WTC11 (cell line): ENCODE data around the gene CRYBA2. TPM values are rescaled to one million over a fixed set of nuclear protein-coding genes. Genes with fewer than 3 reads are reported as not detected.

ENCODE experiments used
- ATAC-seq: fragments of 200-7000 bp; cut with Tn5 transposase; 2 replicates; pipeline ENCODE4 v1.10.0; 2021; ENCODE audit warnings: mild to moderate bottlenecking, moderate library complexity
- CTCF ChIA-PET: fragments of 300-600 bp; sonication (Branson Sonifier 250); formaldehyde crosslinking; loops from one replicate; lab custom pipeline; 2021; ENCODE audit warnings: antibody characterized with exemption; lab: Charles Lee
- POLR2A ChIA-PET: fragments of 350-600 bp; sonication (Branson Sonifier 250); formaldehyde crosslinking; loops from one replicate; lab custom pipeline; 2021; ENCODE audit warnings: antibody characterized with exemption; lab: Charles Lee
- DNase-seq: peaks from one replicate; pipeline ENCODE4 v3.0.0; 2021; ENCODE audit warnings: low spot score
- H3K27ac Mint-ChIP-seq: 2 replicates; pipeline ENCODE4 v1.8.0; 2021; ENCODE audit warnings: mixed read lengths
- H3K27me3 Mint-ChIP-seq: 2 replicates; pipeline ENCODE4 v1.8.0; 2021; ENCODE audit warnings: low read depth, mild to moderate bottlenecking, moderate library complexity, mixed read lengths
- H3K36me3 Mint-ChIP-seq: 2 replicates; pipeline ENCODE4 v1.8.0; 2021; ENCODE audit warnings: mixed read lengths
- H3K4me1 Mint-ChIP-seq: 2 replicates; pipeline ENCODE4 v1.8.0; 2022; ENCODE audit warnings: mixed read lengths
- H3K4me3 Mint-ChIP-seq: 2 replicates; pipeline ENCODE4 v1.8.0; 2021; ENCODE audit warnings: mild to moderate bottlenecking, moderate library complexity, mixed read lengths
- H3K9me3 Mint-ChIP-seq: 2 replicates; pipeline ENCODE4 v1.8.0; 2021; ENCODE audit warnings: mixed read lengths
- E2F1 ChIP-seq: sonication (generic); formaldehyde crosslinking; IDR thresholded peaks from 2 replicates; pipeline ENCODE4 v1.8.0; 2022; ENCODE audit warnings: mild to moderate bottlenecking, missing genetic modification reagents
- E2F4 ChIP-seq: sonication (generic); formaldehyde crosslinking; IDR thresholded peaks from 2 replicates; pipeline ENCODE4 v1.8.1; 2022; ENCODE audit warnings: low read depth, mild to moderate bottlenecking, moderate library complexity, missing genetic modification reagents, borderline replicate concordance
- ELF4 ChIP-seq: sonication (generic); formaldehyde crosslinking; IDR thresholded peaks from 2 replicates; pipeline ENCODE4 v1.8.1; 2022; ENCODE audit warnings: low read depth, mild to moderate bottlenecking, moderate library complexity, missing genetic modification reagents
- ETV6 ChIP-seq: sonication (generic); formaldehyde crosslinking; IDR thresholded peaks from 2 replicates; pipeline ENCODE4 v1.8.1; 2022; ENCODE audit warnings: mild to moderate bottlenecking, missing genetic modification reagents
- GABPB1 ChIP-seq: sonication (generic); formaldehyde crosslinking; IDR thresholded peaks from 2 replicates; pipeline ENCODE4 v1.8.1; 2023; ENCODE audit warnings: mild to moderate bottlenecking, missing genetic modification reagents
- GRHL2 ChIP-seq: fragments of 250-450 bp; sonication (Bioruptor Pico); IDR thresholded peaks from 2 replicates; pipeline ENCODE4 v1.8.0; 2022; ENCODE audit warnings: mild to moderate bottlenecking, moderate library complexity; ENCODE audit not compliant: insufficient replicate concordance, severe bottlenecking
- GTF2I ChIP-seq: fragments of 250-450 bp; sonication (Bioruptor Pico); conservative IDR thresholded peaks from 2 replicates; pipeline ENCODE4 v1.4.0; 2021; ENCODE audit warnings: mild to moderate bottlenecking
- MYBL2 ChIP-seq: sonication (generic); formaldehyde crosslinking; IDR thresholded peaks from 2 replicates; pipeline ENCODE4 v1.8.1; 2023; ENCODE audit warnings: mild to moderate bottlenecking, moderate library complexity, missing genetic modification reagents
- TEAD1 ChIP-seq: sonication (generic); formaldehyde crosslinking; IDR thresholded peaks from 2 replicates; pipeline ENCODE4 v1.8.0; 2022; ENCODE audit warnings: mild to moderate bottlenecking, missing genetic modification reagents
- TP53 ChIP-seq: sonication (generic); formaldehyde crosslinking; IDR thresholded peaks from 2 replicates; pipeline ENCODE4 v1.8.1; 2023; ENCODE audit warnings: mild to moderate bottlenecking, missing genetic modification reagents
- ZMAT4 ChIP-seq: fragments of 250-450 bp; sonication (Bioruptor Pico); IDR thresholded peaks from 2 replicates; pipeline ENCODE4 v1.9.0; 2021; ENCODE audit warnings: mild to moderate bottlenecking
- ZNF121 ChIP-seq: sonication (generic); formaldehyde crosslinking; IDR thresholded peaks from 2 replicates; pipeline ENCODE4 v1.8.0; 2023; ENCODE audit warnings: missing genetic modification reagents
- ZNF219 ChIP-seq: sonication (generic); formaldehyde crosslinking; IDR thresholded peaks from 2 replicates; pipeline ENCODE4 v1.8.0; 2023; ENCODE audit warnings: missing genetic modification reagents, mild to moderate bottlenecking, borderline replicate concordance
- ZNF317 ChIP-seq: sonication (generic); formaldehyde crosslinking; IDR thresholded peaks from 2 replicates; pipeline ENCODE4 v1.8.1; 2023; ENCODE audit warnings: low read depth, mild to moderate bottlenecking, moderate library complexity, missing genetic modification reagents, borderline replicate concordance
- ZNF396 ChIP-seq: fragments of 250-450 bp; sonication (Bioruptor Pico); IDR thresholded peaks from 2 replicates; pipeline ENCODE4 v1.8.0; 2021; ENCODE audit warnings: mild to moderate bottlenecking, moderate library complexity, borderline replicate concordance
- ZNF532 ChIP-seq: fragments of 250-450 bp; sonication (Bioruptor Pico); IDR thresholded peaks from 2 replicates; pipeline ENCODE4 v1.9.0; 2021; ENCODE audit warnings: mild to moderate bottlenecking, borderline replicate concordance
- ZSCAN18 ChIP-seq: fragments of 250-450 bp; sonication (Bioruptor Pico); IDR thresholded peaks from 2 replicates; pipeline ENCODE4 v2.1.2; 2022; ENCODE audit warnings: mild to moderate bottlenecking, moderate library complexity
- total RNA-seq: library from RNA; stranded (reverse); gene quantifications from 3 replicates; pipeline ENCODE4 v1.2.3, GENCODE V29; 2021
- TF ChIP-seq, protein P1 (sequence below): sonication (generic); formaldehyde crosslinking; IDR thresholded peaks from 2 replicates; pipeline ENCODE4 v1.8.1; 2022; ENCODE audit warnings: mild to moderate bottlenecking, moderate library complexity, missing genetic modification reagents
- TF ChIP-seq, protein P2 (sequence below): fragments of 250-450 bp; sonication (Bioruptor Pico); IDR thresholded peaks from 2 replicates; pipeline ENCODE4 v1.8.0; 2021; ENCODE audit warnings: mild to moderate bottlenecking

The CRYBA2 gene
- total RNA-seq, 1 experiment from 2014 or later, result not detected

- CTCF ChIA-PET, result interaction anchor here (0.7 to 5.7 kb wide), 8 partner anchors 11 to 108 kb away, joined by 4 to 158 read pairs (median 8); partner anchors contain the start of gene CRYBA2
- H3K27ac Mint-ChIP-seq, result no peak overlapping the region
- DNase-seq (no peak), ATAC-seq (no peak)
- no peaks in the 10 kb centered on the region for H3K9me3 Mint-ChIP-seq
- peaks cover 29% of the 10 kb centered on the region for H3K4me1 Mint-ChIP-seq
- peaks cover 98% of the 10 kb centered on the region for H3K27me3 Mint-ChIP-seq
- POLR2A ChIA-PET, result no interaction called here
- TF ChIP-seq, protein P1, sequence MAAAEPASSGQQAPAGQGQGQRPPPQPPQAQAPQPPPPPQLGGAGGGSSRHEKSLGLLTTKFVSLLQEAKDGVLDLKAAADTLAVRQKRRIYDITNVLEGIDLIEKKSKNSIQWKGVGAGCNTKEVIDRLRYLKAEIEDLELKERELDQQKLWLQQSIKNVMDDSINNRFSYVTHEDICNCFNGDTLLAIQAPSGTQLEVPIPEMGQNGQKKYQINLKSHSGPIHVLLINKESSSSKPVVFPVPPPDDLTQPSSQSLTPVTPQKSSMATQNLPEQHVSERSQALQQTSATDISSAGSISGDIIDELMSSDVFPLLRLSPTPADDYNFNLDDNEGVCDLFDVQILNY (CRISPR knock-in tag), result no peak
- no peak for TF ChIP-seq ZNF396 (CRISPR knock-in tag)
- TF ChIP-seq GTF2I, result no peak
- no peak for TF ChIP-seq ZMAT4 (CRISPR knock-in tag)
- TF ChIP-seq ZNF121 (CRISPR knock-in tag), result no peak
- TF ChIP-seq TP53 (CRISPR knock-in tag), result no peak
- TF ChIP-seq ZNF317 (CRISPR knock-in tag), result no peak
- no peak for TF ChIP-seq ETV6 (CRISPR knock-in tag)
- no peak for TF ChIP-seq GABPB1 (CRISPR knock-in tag)
- TF ChIP-seq GRHL2, result no peak
- TF ChIP-seq E2F4 (CRISPR knock-in tag), result no peak
- no peak for TF ChIP-seq E2F1
- TF ChIP-seq, protein P2, sequence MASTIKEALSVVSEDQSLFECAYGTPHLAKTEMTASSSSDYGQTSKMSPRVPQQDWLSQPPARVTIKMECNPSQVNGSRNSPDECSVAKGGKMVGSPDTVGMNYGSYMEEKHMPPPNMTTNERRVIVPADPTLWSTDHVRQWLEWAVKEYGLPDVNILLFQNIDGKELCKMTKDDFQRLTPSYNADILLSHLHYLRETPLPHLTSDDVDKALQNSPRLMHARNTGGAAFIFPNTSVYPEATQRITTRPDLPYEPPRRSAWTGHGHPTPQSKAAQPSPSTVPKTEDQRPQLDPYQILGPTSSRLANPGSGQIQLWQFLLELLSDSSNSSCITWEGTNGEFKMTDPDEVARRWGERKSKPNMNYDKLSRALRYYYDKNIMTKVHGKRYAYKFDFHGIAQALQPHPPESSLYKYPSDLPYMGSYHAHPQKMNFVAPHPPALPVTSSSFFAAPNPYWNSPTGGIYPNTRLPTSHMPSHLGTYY (CRISPR knock-in tag), result no peak
- TF ChIP-seq ZNF219 (CRISPR knock-in tag), result no peak
- no peak for TF ChIP-seq TEAD1 (CRISPR knock-in tag)
- TF ChIP-seq ZSCAN18 (CRISPR knock-in tag), result no peak
- TF ChIP-seq MYBL2 (CRISPR knock-in tag), result no peak
- TF ChIP-seq ELF4 (CRISPR knock-in tag), result no peak
- no peak for TF ChIP-seq ZNF532 (CRISPR knock-in tag)
- H3K36me3 Mint-ChIP-seq, result no peaks in the 10 kb centered on the region
- H3K4me3 Mint-ChIP-seq, result peak overlapping the region; percentile 46; the same call in 1 of the 2 replicates
Measured at GRCh38 chr2:218983934-218984238, 9.3 kb downstream of the CRYBA2 start.
